Esophagus mucosa (tissue), 1 donor: ENCODE measurements around the gene ZKSCAN1. TPM values are rescaled to one million over a fixed set of nuclear protein-coding genes. Genes with fewer than 3 reads are reported as not detected.
"Not testable (repeated sequence)": the region's sequence is repeated elsewhere in the genome, so short reads cannot be mapped to it uniquely, and the experiment has no call there.

Experiments used
- ATAC-seq: fragments of 200-7000 bp; cut with Tn5 transposase; one replicate; pipeline ENCODE4 v1.9.1; 2020
- total RNA-seq: library from RNA; stranded (reverse); gene quantifications from one replicate; pipeline ENCODE4 v1.2.4, GENCODE V29; 2023
- donor health status: DM: yes; HTN: yes; CAD: no.

Gene ZKSCAN1
- total RNA-seq, 1 donor from 2014 or later = 62.4 TPM

- ATAC-seq = no peak
Measured at GRCh38 chr7:100003711-100004661, 11.4 kb upstream of the ZKSCAN1 start.

DNA sequence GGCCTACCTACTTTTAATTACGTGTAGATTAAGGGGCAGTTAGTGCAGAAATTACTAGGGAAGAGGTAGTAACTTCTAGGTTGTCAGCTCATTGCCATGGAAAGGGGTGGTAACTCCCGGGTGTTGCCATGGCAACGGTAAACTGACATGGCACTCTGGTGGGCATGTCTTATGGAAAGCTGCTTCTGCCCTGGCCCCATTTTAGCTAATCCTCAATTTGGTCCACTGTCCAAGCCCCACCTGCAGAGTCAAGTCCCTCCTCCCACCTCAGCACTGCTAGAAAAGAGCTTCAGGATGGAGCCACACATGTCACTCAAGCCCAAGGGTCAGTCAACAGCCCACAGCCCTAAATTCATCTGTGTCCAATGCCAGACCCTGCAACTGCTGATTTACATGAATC, 7.5 kb upstream of the ZKSCAN1 start:
- ATAC-seq = no peak

DNA sequence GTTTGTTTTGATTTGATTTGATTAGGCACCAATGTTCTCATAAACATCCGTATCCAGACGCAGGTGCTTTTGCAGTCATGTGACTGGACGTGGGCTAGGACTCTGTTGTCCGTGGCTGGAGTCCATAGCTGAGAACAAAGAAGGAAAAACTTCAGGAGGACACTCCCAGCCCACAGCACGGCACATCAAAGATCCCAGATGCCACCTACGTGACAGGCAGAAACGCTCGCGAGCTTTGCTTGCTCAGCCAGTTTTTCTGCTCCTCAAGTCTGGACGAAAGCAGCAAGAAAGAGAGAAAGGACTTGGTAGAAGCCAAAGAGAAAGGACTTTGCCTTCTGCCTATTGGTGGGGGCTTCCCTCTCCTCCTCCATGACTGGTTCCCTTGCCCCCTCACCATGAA, 6.9 kb upstream of the ZKSCAN1 start:
- ATAC-seq = peak; percentile 65

DNA sequence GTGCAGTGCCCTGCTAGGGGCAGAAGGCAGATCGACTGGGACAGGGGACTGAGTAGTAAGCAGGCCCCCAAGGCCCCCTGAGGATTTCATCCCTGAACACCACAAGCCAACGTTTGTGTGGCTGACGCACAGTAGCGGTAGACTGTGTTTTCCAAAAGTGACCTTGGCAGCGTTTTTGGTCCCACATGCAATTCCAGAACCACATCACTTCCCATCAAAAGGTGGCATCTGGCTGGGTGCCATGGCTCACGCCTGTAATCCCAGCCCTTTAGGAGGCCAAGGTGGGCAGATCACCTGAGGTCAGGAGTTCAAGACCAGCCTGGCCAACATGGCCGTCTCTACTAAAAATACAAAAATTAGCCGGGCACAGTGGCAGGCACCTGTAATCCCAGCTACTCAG, 5.4 kb upstream of the ZKSCAN1 start:
- ATAC-seq = not testable (repeated sequence)

DNA sequence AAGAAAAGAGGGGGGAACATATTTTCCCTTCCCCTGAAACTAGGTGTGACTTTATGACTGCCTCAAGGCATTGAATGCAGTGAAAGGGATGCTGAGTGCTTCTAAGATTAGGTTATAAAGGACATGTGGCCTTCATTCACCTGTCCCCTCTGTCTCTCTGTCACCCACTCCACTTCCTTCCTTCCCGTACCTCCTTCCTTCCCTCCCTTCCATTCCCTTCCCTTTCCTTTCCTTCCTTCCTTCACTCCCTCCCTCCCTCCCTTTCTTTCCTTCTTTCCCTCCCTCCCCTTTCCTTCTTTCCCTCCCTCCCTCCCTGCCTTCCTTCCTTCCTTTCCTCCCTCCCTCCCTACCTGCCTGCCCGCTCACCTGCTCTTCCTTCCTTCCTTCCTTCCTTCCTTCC, 4.5 kb upstream of the ZKSCAN1 start:
- no peak for ATAC-seq

DNA sequence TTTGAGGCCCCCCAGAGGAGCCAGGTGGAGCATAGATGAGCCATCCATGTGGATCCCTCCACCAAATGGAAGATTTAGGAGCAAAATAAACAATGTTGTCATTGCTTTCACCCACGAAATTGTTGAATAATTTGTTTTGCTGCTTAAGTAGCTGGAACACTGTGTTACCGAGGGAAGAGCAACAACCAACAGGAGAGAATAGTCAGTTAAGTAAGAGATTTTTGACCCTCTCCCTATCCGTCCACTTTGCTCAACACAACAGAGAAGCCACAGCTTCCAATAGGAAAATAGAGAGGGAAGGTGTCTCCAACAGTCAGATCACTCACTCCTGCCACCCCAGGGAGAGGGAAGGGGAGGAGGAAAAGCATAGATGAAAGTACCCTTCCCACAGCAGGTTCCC, 3.9 kb upstream of the ZKSCAN1 start:
- no peak for ATAC-seq

DNA sequence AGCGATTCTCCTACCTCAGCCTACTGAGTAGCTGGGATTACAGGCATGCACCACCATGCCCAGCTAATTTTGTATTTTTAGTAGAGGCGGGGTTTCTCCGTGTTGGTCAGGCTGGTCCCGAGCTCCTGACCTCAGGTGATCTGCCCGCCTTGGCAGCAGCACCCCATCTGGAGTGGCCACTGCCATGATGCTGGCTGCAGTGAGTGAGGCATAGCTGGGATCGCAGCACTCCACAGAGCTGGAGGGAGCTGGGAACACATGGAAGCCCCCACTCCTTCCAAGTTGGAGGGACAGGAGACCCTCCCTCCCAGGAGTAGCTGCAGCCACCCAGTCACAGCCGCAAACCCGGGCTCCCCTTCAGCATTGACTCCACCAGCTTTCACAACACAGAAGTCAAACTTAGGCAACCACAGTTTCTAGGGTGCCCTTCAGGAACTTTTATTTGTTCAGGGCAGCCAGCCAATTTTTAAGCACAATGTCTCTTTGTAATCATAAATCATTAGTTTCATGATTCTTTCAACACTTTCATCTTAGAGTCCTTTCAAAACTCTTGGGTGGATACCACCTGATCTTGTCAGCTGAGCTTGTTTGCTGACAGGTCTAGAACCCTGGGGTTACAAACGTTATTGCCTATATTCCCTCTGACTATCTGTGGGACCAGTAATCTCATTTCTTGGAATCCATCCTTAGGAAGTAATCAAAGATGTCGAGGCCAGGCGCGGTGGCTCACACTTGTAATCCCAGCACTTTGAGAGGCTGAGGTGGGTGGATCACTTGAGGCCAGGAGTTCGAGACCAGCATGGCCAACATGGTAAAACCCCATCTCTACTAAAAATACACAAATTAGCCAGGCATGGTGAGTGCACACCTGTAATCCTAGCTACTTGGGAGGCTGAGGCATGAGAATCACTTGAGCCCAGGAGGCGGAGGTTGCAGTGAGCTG, 2.7 kb upstream of the ZKSCAN1 start:
- ATAC-seq = peak; percentile 69

- peak; percentile 45 for ATAC-seq
Measured at GRCh38 chr7:100013328-100013676, 2.1 kb upstream of the ZKSCAN1 start.

- no peak for ATAC-seq
Measured at GRCh38 chr7:100016215-100016901, 962 bp downstream of the ZKSCAN1 start.

DNA sequence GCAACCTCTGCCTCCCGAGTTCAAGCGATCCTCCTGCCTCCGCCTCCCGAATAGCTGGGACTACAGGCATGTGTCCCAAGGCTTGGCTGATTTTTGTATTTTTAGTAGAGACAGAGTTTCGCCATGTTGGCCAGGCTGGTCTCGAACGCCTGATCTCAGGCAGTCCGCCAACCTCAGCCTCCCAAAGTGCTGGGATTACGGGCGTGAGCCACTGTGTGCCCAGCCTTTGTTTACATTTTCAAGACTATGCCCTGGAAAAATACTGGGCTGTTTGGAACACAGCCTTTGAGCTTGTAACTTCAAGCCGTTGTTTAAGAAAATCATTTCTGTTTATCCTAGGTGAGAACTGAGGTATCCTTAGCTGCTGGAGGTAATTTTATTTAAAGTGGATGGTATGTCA, 1.9 kb downstream of the ZKSCAN1 start:
- ATAC-seq = no peak

DNA sequence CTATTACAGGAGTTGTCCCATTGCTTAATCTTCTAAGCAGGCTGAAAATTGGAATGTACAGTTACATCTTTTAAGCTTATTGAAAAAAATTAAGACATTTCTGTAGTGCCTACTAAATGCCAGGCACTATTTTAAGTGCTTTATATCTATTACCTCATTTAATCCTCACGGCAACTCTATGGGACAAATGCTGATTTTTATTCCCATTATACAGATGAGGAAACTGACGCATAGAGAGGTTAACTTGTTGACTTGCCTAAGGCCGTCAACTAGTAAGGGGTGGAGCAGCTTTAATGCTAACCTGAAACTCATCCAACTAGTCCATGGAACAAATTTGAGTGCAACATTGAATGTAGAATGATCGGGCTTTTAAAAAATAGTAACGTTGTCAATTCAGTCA, 2.5 kb downstream of the ZKSCAN1 start:
- no peak for ATAC-seq

GRCh38 chr7:100019908-100020307, 4.5 kb downstream of the ZKSCAN1 start:
- no peak for ATAC-seq

GRCh38 chr7:100021297-100021696, 5.9 kb downstream of the ZKSCAN1 start:
- ATAC-seq = no peak

DNA sequence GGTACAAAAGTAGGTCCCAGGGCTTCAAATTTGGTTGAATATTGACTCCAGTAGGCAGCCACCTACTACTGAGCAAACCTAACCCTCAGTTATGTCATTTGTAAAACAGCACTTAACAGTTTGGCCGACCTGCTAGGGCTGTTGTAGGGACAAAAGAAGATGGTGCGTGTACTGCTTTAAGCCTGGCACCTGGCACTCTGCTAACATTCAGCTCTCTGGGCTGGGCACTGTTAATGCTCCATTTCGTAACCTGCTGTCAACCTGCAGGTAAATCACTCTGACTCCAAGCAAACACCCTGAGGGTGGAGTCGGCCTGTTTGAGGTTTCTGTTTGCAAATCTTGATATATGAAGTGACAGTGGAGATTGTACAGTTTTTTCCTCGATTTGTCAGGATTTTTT, 7.2 kb downstream of the ZKSCAN1 start:
- peak; percentile 96 for ATAC-seq

- no peak for ATAC-seq
Measured at GRCh38 chr7:100023526-100023925, 8.1 kb downstream of the ZKSCAN1 start.

DNA sequence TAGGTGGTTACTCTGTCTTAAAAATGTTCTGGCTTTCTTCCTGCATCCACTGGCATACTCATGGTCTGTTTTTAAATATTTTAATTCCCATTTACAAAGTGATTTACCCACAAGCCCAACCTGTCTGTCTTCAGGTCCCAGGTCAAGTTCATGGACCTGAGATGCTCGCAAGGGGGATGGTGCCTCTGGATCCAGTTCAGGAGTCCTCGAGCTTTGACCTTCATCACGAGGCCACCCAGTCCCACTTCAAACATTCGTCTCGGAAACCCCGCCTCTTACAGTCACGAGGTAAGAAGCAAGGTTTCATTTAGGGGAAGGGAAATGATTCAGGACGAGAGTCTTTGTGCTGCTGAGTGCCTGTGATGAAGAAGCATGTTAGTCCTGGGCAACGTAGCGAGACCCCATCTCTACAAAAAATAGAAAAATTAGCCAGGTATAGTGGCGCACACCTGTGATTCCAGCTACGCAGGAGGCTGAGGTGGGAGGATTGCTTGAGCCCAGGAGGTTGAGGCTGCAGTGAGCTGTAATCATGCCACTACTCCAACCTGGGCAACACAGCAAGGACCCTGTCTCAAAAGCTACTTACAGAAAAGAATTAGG, 8.7 kb downstream of the ZKSCAN1 start:
- no peak for ATAC-seq

- no peak for ATAC-seq
Measured at GRCh38 chr7:100027197-100027596, 11.8 kb downstream of the ZKSCAN1 start.

DNA sequence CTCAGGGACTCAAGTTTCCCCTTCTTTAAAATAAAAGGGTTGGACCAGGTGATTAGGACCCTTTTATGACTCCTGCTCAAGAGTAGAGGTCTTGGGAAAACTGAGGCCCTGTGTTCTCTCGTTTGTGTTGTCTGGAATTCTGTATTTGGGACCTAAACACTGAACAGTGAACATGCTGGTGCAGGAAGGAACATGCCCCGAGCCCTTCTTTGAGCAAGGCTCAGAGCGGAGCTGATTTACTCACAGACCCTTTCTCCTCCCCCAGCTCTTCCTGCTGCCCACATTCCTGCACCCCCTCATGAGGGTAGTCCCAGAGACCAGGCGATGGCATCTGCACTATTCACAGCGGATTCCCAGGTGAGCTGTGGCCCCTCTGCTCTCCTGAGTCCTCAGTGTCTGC, 14.2 kb downstream of the ZKSCAN1 start:
- ATAC-seq = no peak

DNA sequence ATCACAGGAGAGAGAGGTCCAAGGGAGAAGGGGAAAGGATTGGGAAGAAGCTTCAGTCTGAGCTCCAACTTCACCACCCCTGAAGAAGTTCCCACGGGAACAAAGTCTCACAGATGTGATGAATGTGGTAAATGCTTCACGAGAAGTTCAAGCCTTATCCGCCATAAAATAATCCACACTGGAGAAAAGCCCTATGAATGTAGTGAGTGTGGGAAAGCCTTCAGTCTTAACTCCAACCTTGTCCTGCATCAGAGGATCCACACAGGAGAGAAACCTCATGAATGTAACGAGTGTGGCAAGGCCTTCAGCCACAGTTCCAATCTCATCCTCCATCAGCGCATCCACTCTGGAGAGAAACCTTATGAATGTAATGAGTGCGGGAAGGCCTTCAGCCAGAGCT, 18.1 kb downstream of the ZKSCAN1 start:
- ATAC-seq = no peak

- ATAC-seq = no peak
Measured at GRCh38 chr7:100034871-100035510, 19.6 kb downstream of the ZKSCAN1 start.

DNA sequence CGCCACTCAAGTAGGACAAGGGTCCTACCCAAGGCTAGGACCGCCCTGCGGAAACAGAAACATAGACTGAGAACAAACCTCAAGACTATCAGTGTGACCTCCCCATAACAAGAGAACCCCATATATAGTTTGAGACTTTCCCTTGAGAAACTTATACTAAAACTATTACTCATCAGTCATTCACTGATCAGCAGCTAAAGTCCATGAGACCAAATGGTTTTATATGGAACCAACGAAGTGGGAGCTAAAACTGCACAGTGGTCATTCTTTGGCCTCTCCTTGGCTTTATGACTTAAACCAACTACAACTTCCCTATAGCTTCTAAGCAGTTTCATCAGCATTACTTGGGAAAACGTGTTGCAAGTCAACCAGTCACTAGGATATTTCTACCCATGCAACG, 20.5 kb downstream of the ZKSCAN1 start:
- no peak for ATAC-seq

GRCh38 chr7:100038326-100038725, 22.9 kb downstream of the ZKSCAN1 start:
- no peak for ATAC-seq
